H9 (cell line): ENCODE results near the gene GPC3. TPM values are rescaled to one million over a fixed set of nuclear protein-coding genes. Genes with fewer than 3 reads are reported as not detected.

Source experiments
- DNase-seq: peaks from one replicate; pipeline ENCODE4 v3.0.0-alpha.2; 2017
- H2AFZ ChIP-seq: one replicate; pipeline ENCODE4 v1.6.1; 2013; ENCODE audit warnings: mild to moderate bottlenecking, low read length, control low read depth, moderate library complexity
- H2AK5ac ChIP-seq: 2 replicates; pipeline ENCODE4 v1.6.1; 2013; ENCODE audit warnings: low read length, control low read depth, mixed read lengths; ENCODE audit not compliant: insufficient read length
- H2BK120ac ChIP-seq: one replicate; pipeline ENCODE4 v1.6.1; 2013; ENCODE audit warnings: low read depth, mild to moderate bottlenecking, low read length, control low read depth, inconsistent platforms; ENCODE audit not compliant: poor library complexity, severe bottlenecking
- H2BK12ac ChIP-seq: 2 replicates; pipeline ENCODE4 v1.6.1; 2013; ENCODE audit warnings: low read length, control low read depth, mixed read lengths, low read depth; ENCODE audit not compliant: insufficient read length
- H2BK15ac ChIP-seq: 2 replicates; pipeline ENCODE4 v1.6.1; 2013; ENCODE audit warnings: low read depth, low read length, control low read depth
- H2BK20ac ChIP-seq: one replicate; pipeline ENCODE4 v1.6.1; 2013; ENCODE audit warnings: low read depth, mild to moderate bottlenecking, low read length, control low read depth, inconsistent platforms; ENCODE audit not compliant: poor library complexity, severe bottlenecking
- H2BK5ac ChIP-seq: 2 replicates; pipeline ENCODE4 v1.6.1; 2013; ENCODE audit warnings: low read length, control low read depth, mixed read lengths; ENCODE audit not compliant: insufficient read length
- H3K14ac ChIP-seq: 2 replicates; pipeline ENCODE4 v1.6.1; 2013; ENCODE audit warnings: low read length, control low read depth; ENCODE audit not compliant: insufficient read depth
- H3K18ac ChIP-seq: 2 replicates; pipeline ENCODE4 v1.6.1; 2013; ENCODE audit warnings: low read depth, mild to moderate bottlenecking, mixed read lengths, low read length, control low read depth; ENCODE audit not compliant: insufficient read length
- H3K23ac ChIP-seq: 2 replicates; pipeline ENCODE4 v1.6.1; 2013; ENCODE audit warnings: low read length, control low read depth, mixed read lengths, low read depth; ENCODE audit not compliant: insufficient read length
- H3K23me2 ChIP-seq: 2 replicates; pipeline ENCODE4 v1.6.1; 2013; ENCODE audit warnings: low read depth, mild to moderate bottlenecking, mixed read lengths, low read length, control low read depth; ENCODE audit not compliant: insufficient read length, poor library complexity, severe bottlenecking
- H3K27ac ChIP-seq: 2 replicates; pipeline ENCODE4 v1.5.1; 2013; ENCODE audit warnings: low read length, control low read depth, mixed read lengths, low read depth; ENCODE audit not compliant: insufficient read length
- H3K27me3 ChIP-seq: 2 replicates; pipeline ENCODE4 v1.6.1; 2013; ENCODE audit warnings: low read length, control low read depth, inconsistent platforms; ENCODE audit not compliant: insufficient read depth
- H3K4ac ChIP-seq: 2 replicates; pipeline ENCODE4 v1.6.1; 2013; ENCODE audit warnings: low read depth, mild to moderate bottlenecking, control low read depth, inconsistent platforms, low read length, moderate library complexity
- H3K4me1 ChIP-seq: 2 replicates; pipeline ENCODE4 v1.6.1; 2013; ENCODE audit warnings: low read length, control low read depth, inconsistent platforms; ENCODE audit not compliant: insufficient read depth
- H3K4me2 ChIP-seq: 2 replicates; pipeline ENCODE4 v1.6.1; 2013; ENCODE audit warnings: low read length, control low read depth, mixed read lengths; ENCODE audit not compliant: insufficient read length, insufficient read depth
- H3K56ac ChIP-seq: 2 replicates; pipeline ENCODE4 v1.6.1; 2013; ENCODE audit warnings: low read depth, mild to moderate bottlenecking, mixed read lengths, low read length, control low read depth; ENCODE audit not compliant: insufficient read length
- H3K79me1 ChIP-seq: 2 replicates; pipeline ENCODE4 v1.6.1; 2013; ENCODE audit warnings: low read depth, mild to moderate bottlenecking, moderate library complexity, low read length, control low read depth, inconsistent platforms; ENCODE audit not compliant: insufficient read depth, poor library complexity, severe bottlenecking
- H3K79me2 ChIP-seq: 2 replicates; pipeline ENCODE4 v1.6.1; 2013; ENCODE audit warnings: low read length, control low read depth, inconsistent platforms; ENCODE audit not compliant: insufficient read depth
- H3K9ac ChIP-seq: 2 replicates; pipeline ENCODE4 v1.6.1; 2013; ENCODE audit warnings: low read length, control low read depth, mixed read lengths; ENCODE audit not compliant: insufficient read length; ENCODE audit errors: extremely low read depth
- H3K9me3 ChIP-seq: one replicate; pipeline ENCODE4 v1.6.1; 2013; ENCODE audit warnings: low read depth, low read length, inconsistent platforms; ENCODE audit not compliant: control insufficient read depth
- H3T11ph ChIP-seq: one replicate; pipeline ENCODE4 v1.6.1; 2013; ENCODE audit warnings: mild to moderate bottlenecking, low read length, control low read depth, inconsistent platforms
- H4K20me1 ChIP-seq: one replicate; pipeline ENCODE4 v1.6.1; 2013; ENCODE audit not compliant: control insufficient read depth, insufficient read length, insufficient read depth
- H4K5ac ChIP-seq: 2 replicates; pipeline ENCODE4 v1.6.1; 2013; ENCODE audit warnings: low read depth, mild to moderate bottlenecking, mixed read lengths, low read length, control low read depth; ENCODE audit not compliant: insufficient read length
- H4K8ac ChIP-seq: replicated peaks from 2 replicates; pipeline ENCODE4 v1.6.1; 2013; ENCODE audit warnings: low read length, control low read depth, mixed read lengths, low read depth; ENCODE audit not compliant: insufficient read length
- H4K91ac ChIP-seq: 2 replicates; pipeline ENCODE4 v1.6.1; 2013; ENCODE audit warnings: low read depth, mild to moderate bottlenecking, moderate library complexity, mixed read lengths, low read length, control low read depth; ENCODE audit not compliant: insufficient read length
- H3K27ac Mint-ChIP-seq, 3 experiments: 2 replicates in 2 of 3; 3 replicates in 1 of 3; pipeline ENCODE4 v1.8.0; 2020 to 2021; ENCODE audit warnings: mixed read lengths in 3 of 3, mild to moderate bottlenecking in 1 of 3, moderate library complexity in 1 of 3
- H3K27me3 Mint-ChIP-seq: 2 replicates; pipeline ENCODE4 v1.8.0; 2021; ENCODE audit warnings: low read depth, mild to moderate bottlenecking, moderate library complexity, mixed read lengths
- H3K36me3 Mint-ChIP-seq, 3 experiments: 2 replicates in 2 of 3; 3 replicates in 1 of 3; pipeline ENCODE4 v1.8.0; 2020 to 2021; ENCODE audit warnings: low read depth in 3 of 3, mixed read lengths in 3 of 3; ENCODE audit not compliant: insufficient read depth in 1 of 3
- H3K4me1 Mint-ChIP-seq, 2 experiments: 2 replicates each; pipeline ENCODE4 v1.8.0; 2020; ENCODE audit warnings: mixed read lengths in 2 of 2
- H3K4me3 Mint-ChIP-seq, 2 experiments: 2 replicates in 1 of 2; 3 replicates in 1 of 2; pipeline ENCODE4 v1.8.0; 2020 to 2021; ENCODE audit warnings: mild to moderate bottlenecking in 2 of 2, mixed read lengths in 2 of 2, moderate library complexity in 1 of 2
- H3K9me3 Mint-ChIP-seq, 2 experiments: 2 replicates in 1 of 2; 3 replicates in 1 of 2; pipeline ENCODE4 v1.8.0; 2020; ENCODE audit warnings: mild to moderate bottlenecking in 2 of 2, mixed read lengths in 2 of 2, moderate library complexity in 1 of 2
- WGBS: extraction: QIAGEN DNeasy Blood & Tissue Kit; methylation state at CpG from one replicate; pipeline ENCODE4 v1.1.7; 2013; ENCODE audit warnings: missing lambda C conversion rate, low lambda C conversion rate, mixed read lengths; ENCODE audit not compliant: insufficient read length; ENCODE audit errors: extremely low coverage; 5-methylcytosine and 5-hydroxymethylcytosine counted together
- total RNA-seq: library from RNA; stranded (reverse); gene quantifications from 2 replicates; pipeline ENCODE4 v1.2.1, GENCODE V29; 2021
- TF ChIP-seq, protein P1 (sequence below): fragments of 200-600 bp; sonication (generic); conservative IDR thresholded peaks from 3 replicates; pipeline ENCODE4 v1.8.0; 2021; ENCODE audit warnings: antibody characterized with exemption, mild to moderate bottlenecking

Gene GPC3
- total RNA-seq, 1 experiment from 2014 or later = 108 TPM

DNA sequence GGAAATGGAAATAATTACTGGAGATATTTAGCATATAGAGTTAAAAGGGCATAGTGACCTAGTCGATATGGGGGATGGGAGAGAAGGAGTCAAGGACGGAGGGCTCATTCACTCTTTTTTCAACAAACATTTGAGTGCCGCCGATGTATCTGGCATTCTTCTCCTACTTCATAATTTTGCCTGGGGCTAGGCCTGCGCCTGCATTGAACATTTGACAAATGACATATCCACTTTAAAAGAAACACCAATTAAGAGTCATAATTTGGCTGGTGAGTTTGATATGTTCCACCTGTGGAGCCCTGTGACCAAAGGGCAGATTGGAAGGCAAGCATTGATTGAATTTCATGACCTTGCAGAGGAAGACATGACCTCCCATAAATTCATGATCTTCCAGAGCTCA, 2.6 kb upstream of the GPC3 start:
- peaks cover 43 to 47% of the 10 kb centered on the region in 2 experiments for H3K4me1 Mint-ChIP-seq
- no peak overlapping the region for H4K91ac ChIP-seq
- H2BK5ac ChIP-seq = no peak overlapping the region
- WGBS = no CpG with 5 or more reads among the region's 5 CpGs
- H4K8ac ChIP-seq = no peak overlapping the region
- no peak overlapping the region for H3K23ac ChIP-seq
- H3K4me2 ChIP-seq = no peak overlapping the region
- H3K9me3 ChIP-seq = no peaks in the 10 kb centered on the region
- no peak overlapping the region for H2AK5ac ChIP-seq
- no peak overlapping the region for H2AFZ ChIP-seq
- no peak overlapping the region for H2BK15ac ChIP-seq
- no peaks in the 10 kb centered on the region for H3K36me3 Mint-ChIP-seq
- H3K27ac Mint-ChIP-seq = no peak overlapping the region
- no peak overlapping the region for H3K18ac ChIP-seq
- no peak overlapping the region for H2BK12ac ChIP-seq
- H3K4me3 Mint-ChIP-seq = no peak overlapping the region
- H2BK20ac ChIP-seq = no peak overlapping the region
- no peak for DNase-seq
- H3K56ac ChIP-seq = no peak overlapping the region
- TF ChIP-seq, protein P1, sequence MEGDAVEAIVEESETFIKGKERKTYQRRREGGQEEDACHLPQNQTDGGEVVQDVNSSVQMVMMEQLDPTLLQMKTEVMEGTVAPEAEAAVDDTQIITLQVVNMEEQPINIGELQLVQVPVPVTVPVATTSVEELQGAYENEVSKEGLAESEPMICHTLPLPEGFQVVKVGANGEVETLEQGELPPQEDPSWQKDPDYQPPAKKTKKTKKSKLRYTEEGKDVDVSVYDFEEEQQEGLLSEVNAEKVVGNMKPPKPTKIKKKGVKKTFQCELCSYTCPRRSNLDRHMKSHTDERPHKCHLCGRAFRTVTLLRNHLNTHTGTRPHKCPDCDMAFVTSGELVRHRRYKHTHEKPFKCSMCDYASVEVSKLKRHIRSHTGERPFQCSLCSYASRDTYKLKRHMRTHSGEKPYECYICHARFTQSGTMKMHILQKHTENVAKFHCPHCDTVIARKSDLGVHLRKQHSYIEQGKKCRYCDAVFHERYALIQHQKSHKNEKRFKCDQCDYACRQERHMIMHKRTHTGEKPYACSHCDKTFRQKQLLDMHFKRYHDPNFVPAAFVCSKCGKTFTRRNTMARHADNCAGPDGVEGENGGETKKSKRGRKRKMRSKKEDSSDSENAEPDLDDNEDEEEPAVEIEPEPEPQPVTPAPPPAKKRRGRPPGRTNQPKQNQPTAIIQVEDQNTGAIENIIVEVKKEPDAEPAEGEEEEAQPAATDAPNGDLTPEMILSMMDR = no peak
- H4K20me1 ChIP-seq = no peaks in the 10 kb centered on the region
- H3K79me1 ChIP-seq = no peaks in the 10 kb centered on the region
- no peak overlapping the region for H3K9ac ChIP-seq
- H2BK120ac ChIP-seq = no peak overlapping the region
- no peaks in the 10 kb centered on the region for H3K79me2 ChIP-seq
- H3K27me3 Mint-ChIP-seq = peaks cover 29% of the 10 kb centered on the region
- H3K27ac ChIP-seq = no peak overlapping the region
- no peaks in the 10 kb centered on the region; a peak in 1 of 5 replicates for H3K9me3 Mint-ChIP-seq
- H3K14ac ChIP-seq = no peak overlapping the region
- H3T11ph ChIP-seq = no peak overlapping the region
- peaks cover 19% of the 10 kb centered on the region for H3K23me2 ChIP-seq
- peaks cover 10% of the 10 kb centered on the region; the same call in 1 of the 2 replicates for H3K27me3 ChIP-seq
- peaks cover 9% of the 10 kb centered on the region; the same call in 1 of the 2 replicates for H3K4me1 ChIP-seq
- H3K4ac ChIP-seq = no peak overlapping the region
- H4K5ac ChIP-seq = no peak overlapping the region
